Forelimb muscle (tissue), 1 donor: Measurements from ENCODE around the gene IRF2BPL. TPM values are rescaled to one million over a fixed set of nuclear protein-coding genes. Genes with fewer than 3 reads are reported as not detected.

ENCODE experiments used
- DNase-seq: peaks from one replicate; pipeline ENCODE4 v3.0.0-alpha.2; 2013; ENCODE audit warnings: low read depth
- polyA plus RNA-seq: library from polyadenylated mRNA; unstranded; fragments of 120-200 nt; gene quantifications from one replicate; pipeline ENCODE4 v1.2.1, GENCODE V29; 2013; ENCODE audit not compliant: insufficient read length

IRF2BPL gene
- polyA plus RNA-seq = 21.5 TPM

GRCh38 chr14:77028384-77029231, at the start of gene IRF2BPL:
Gene IRF2BPL, minus strand, starts transcription at chr14:77028708. Its CDS starts 916 bp downstream, at chr14:77027792.
- DNase-seq = peak; percentile 93

- DNase-seq = no peak
Measured at GRCh38 chr14:77077040-77077439, 48.5 kb upstream of the IRF2BPL start.

- DNase-seq = no peak
Measured at GRCh38 chr14:77076113-77076631, 47.7 kb upstream of the IRF2BPL start.

- no peak for DNase-seq
Measured at GRCh38 chr14:77074969-77075368, 46.5 kb upstream of the IRF2BPL start.

DNA sequence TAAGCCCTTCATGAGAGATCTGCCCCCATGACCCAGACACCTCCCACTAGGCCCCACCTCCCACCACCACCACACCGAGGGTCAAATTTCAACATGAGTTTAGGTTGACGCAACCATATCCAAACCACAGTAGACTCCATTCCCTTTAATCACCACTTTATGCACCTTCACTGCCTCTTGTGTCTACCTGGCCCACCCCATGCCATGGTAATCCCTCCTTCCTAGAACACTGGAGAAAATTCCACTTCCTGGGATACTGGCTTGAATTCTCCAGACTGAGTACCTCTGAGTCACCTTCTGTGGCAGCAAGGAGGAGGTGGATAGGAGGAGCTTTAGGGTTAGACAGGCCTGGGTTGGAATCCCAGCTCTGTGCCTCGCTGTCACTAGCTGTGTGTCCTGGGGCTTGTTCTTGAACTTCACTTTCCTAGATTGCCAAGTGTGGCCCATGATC, 43.5 kb upstream of the IRF2BPL start:
- DNase-seq = no peak

GRCh38 chr14:77069551-77069950, 41.0 kb upstream of the IRF2BPL start:
- no peak for DNase-seq

GRCh38 chr14:77068517-77069200, 40.2 kb upstream of the IRF2BPL start:
- DNase-seq = no peak

- no peak for DNase-seq
Measured at GRCh38 chr14:77067632-77068516, 39.4 kb upstream of the IRF2BPL start.

DNA sequence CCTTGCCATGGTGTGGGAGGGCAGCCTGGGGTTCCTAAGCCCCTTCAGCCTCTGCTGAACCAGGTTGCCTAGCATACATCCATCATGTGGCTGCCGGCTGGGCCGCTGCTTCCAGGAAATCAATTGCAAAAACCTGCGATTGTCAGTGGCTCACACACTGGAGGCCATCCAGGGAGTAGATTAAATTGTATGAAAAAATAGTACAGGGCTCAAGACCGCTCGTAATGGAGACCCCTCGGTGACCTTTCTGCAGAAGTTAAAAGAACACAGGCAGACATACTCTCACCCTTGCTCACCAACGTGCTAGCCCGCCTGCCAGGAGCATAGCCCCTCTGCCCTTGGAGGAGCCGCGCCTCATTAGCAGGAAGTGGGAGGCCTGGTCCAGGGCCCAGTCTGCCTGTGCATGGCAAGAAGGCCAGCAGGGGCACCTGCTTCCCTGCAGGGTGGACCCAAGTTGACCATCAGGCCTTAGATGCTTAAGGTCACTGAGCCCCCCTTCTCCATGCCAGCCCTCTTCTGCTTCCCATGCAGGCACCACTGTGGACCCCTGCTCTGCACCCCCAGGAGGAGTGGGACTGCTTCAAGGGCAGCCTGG, 38.2 kb upstream of the IRF2BPL start:
- no peak for DNase-seq

- DNase-seq = no peak
Measured at GRCh38 chr14:77065851-77066577, 37.5 kb upstream of the IRF2BPL start.

GRCh38 chr14:77064521-77065178, 36.1 kb upstream of the IRF2BPL start:
- DNase-seq = no peak

DNA sequence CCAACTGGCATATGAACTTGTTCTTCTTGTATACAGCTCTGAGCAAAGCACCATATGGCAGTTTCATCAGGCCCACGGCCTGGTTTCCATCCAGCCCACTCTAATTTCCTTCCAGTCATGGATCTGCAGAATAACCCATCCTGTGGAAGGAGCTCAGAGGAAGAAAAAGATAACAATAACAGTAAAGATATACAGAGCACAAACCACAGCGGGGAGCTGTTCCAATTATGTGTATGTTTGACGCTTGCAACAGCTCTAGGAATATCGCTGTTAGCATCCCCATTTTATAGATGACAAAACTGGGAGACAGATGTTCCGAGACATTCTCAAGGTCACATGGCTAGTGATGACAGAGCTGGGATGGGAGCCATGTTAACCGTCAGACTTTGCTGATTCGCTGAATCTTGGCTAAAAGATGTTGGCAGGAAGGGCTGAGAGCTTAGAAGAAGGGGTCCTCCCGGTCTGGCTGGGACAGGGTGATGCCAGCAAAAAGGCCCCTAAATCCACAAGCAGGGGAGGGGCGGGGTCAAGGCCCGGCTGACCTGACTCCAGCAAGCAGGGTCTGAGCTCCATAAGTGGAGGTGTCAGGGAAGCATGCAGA, 35.2 kb upstream of the IRF2BPL start:
- DNase-seq = no peak

GRCh38 chr14:77062261-77062660, 33.8 kb upstream of the IRF2BPL start:
- no peak for DNase-seq

DNA sequence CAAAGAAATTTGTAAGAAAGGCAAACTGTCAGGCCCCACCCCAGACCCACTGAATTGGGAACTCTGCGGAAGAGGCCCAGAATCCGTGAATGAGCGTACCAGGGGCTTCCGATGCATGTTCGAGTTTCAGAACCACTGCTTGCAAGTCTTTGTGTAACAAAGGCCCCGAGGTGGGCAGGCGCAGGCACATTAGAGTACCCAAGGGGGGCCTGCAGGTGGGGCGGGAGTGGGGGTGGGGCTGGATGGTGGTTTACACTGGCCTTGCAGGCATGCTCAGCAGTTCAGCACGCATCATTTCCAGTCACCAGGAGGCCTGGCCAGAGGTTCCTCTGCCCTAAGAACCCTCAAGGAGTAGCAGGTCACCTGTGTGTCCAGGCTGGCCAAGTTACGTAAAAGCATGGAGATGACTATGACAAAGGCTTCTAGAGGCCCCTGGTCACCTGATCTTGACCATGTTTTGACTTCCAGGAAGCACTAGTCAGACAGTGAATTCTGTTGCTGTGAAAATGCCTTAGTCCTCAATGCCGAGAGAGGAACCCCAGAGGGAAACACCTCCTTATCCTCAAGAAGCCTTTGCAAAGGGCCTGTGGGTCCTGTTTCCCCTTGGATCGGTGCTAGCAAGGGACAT, 33.2 kb upstream of the IRF2BPL start:
- DNase-seq = no peak

DNA sequence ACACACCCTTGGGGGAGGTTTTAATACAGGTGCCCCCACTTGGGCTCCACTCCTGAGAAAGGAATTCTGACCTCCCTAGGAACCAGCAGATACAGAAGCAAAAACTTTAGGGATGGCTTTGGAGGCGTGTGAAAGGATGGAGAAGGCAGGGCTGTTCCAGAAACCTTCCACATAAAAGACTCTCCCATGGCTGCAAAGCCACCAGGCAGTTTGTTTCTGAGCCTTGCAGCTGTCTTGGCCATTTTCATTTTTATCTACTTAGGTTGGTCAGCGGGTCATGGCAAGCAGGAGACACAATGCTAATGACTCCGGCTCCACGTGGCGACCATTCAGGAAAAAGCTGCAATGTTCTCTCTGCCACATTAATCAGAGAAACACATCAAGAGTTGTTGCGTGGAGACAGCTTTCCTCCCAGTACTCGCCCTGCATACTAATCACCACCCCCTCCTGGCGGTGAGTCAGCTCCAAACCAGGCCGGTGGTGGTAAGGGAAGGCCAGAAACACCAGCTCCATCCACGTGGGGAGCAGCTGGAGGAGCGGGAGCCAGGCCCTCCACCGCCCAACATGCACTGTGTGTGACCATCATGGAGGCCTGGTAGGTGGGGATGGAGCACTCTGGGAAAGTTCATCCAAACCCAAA, 30.9 kb upstream of the IRF2BPL start:
- no peak for DNase-seq

DNA sequence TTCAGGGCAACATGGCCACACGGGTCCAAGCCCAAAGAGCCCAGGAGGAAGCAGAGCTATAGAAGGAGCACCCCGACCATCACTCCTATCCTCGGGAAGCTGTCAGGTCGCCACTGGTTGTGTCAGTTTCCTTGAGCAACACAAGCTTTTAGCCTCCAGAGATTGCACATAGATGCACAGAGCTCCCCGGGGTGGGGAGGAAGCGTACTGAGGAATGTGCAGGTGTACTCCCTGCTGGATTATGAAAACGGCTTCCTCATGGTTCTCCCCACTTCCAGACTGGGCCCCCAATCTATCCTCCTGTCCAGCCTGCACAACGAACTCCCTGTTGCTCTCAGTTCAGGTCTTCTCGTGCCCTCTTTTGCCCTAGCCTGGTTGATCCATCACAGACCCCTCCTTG, 30.3 kb upstream of the IRF2BPL start:
- no peak for DNase-seq

DNA sequence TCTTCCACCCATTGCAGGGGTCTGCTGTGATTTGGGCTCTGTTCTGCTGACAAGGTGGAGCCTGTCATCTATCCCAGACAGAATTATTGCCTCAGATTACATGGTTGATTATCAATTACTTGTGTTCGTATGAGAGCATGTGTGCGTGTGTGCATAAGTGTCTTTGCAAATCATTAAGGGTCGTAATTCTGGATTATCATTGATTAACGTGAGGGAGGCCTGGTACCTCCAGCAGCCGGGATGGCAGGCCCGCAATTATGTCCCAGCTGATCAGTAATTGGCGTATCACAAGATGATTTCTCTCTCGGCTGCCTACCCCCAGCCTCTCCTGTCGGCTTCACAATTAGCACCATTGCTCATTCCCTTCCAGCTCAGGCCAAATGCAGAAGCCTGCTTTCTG, 29.6 kb upstream of the IRF2BPL start:
- no peak for DNase-seq

- no peak for DNase-seq
Measured at GRCh38 chr14:77055981-77056380, 27.5 kb upstream of the IRF2BPL start.

DNA sequence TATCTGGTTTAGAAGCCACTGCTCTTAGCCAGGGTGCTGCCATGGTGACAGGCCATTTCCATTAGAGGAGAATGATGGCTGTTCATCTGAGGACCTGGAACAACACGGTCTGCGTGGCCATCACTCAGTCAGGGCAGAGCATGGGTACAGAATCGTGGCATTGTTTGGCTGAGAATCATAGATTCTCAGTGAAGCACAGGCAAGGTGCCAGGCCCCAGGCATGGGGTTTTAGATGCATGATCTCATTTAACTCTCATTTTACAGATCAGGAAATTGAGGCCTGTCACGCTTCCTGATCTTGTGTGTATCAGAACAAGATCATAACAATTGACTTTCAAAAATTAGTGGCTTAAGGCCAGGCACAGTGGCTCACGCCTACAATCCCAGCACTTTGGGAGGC, 26.8 kb upstream of the IRF2BPL start:
- no peak for DNase-seq
